Transverse colon (tissue), 4 donors: ENCODE results near the gene TXLNG. TPM values are rescaled to one million over a fixed set of nuclear protein-coding genes. Genes with fewer than 3 reads are reported as not detected.

Experiments used
- DNase-seq: peaks from one replicate; pipeline ENCODE4 v3.0.0-alpha.2; 2019
- H3K27ac ChIP-seq, 4 donors: fragments of 200-600 bp; sonication (generic); 2 replicates each; pipeline ENCODE4 v1.5.1; 2016 to 2018; ENCODE audit warnings: inconsistent platforms in 4 of 4
- H3K27me3 ChIP-seq: fragments of 200-600 bp; sonication (generic); 2 replicates; pipeline ENCODE4 v1.5.1; 2017; ENCODE audit warnings: inconsistent platforms
- H3K36me3 ChIP-seq, 4 donors: fragments of 200-600 bp; sonication (generic); 2 replicates each; pipeline ENCODE4 v1.5.1; 2017 to 2019; ENCODE audit warnings: inconsistent platforms in 4 of 4
- H3K4me1 ChIP-seq, 4 donors: fragments of 200-600 bp; sonication (generic); 2 replicates each; pipeline ENCODE4 v1.5.1; 2017 to 2020; ENCODE audit warnings: inconsistent platforms in 4 of 4
- H3K4me3 ChIP-seq, 4 donors: fragments of 200-600 bp; sonication (generic); 1 replicate in 1 of 4; 2 replicates in 3 of 4; pipeline versions ENCODE4 v1.5.1 to v1.6.1; 2017 to 2019; ENCODE audit warnings: inconsistent platforms in 4 of 4
- H3K9me3 ChIP-seq, 2 donors: fragments of 200-600 bp; sonication (generic); 2 replicates each; pipeline ENCODE4 v1.5.1; 2017 to 2019; ENCODE audit warnings: inconsistent platforms in 2 of 2
- EP300 ChIP-seq: sonication (generic); formaldehyde crosslinking; IDR thresholded peaks from one replicate; pipeline ENCODE4 v1.6.1; 2017; ENCODE audit warnings: antibody characterized with exemption, low read depth
- WGBS, 2 donors: methylation state at CpG; one replicate each; pipeline ENCODE4 v1.1.5; 2018; ENCODE audit warnings: low coverage in 1 of 2; 5-methylcytosine and 5-hydroxymethylcytosine counted together
- in situ Hi-C, 4 donors: fragments of 200-750 bp; cut with MboI; loops; one replicate each; pipeline versions ENCODE4 v1.15.0 to v1.15.1; 2017; ENCODE audit warnings: low sequenced_read_pairs in 3 of 4, low pct_ligation_motif_present in 1 of 4, low pct_unique_long_range_greater_than_20kb in 1 of 4
- intact Hi-C: fragments of 100-400 bp; cut with DNase I; formaldehyde crosslinking; loops from one replicate; pipeline ENCODE4 v1.15.1; 2023; ENCODE audit warnings: low total_unique reads
- small RNA-seq, 4 donors: library from RNA; depleted of rRNA; stranded (forward); fragments of <200 nt; gene quantifications; one replicate each; pipeline ENCODE3, GENCODE V24; 2016
- total RNA-seq, 4 donors: library from RNA; depleted of rRNA; stranded (reverse); fragments of >200 nt; gene quantifications; one replicate each; pipeline ENCODE4 v1.1.0, GENCODE V29; 2016
- TF ChIP-seq, protein P1 (sequence below), 5 experiments: fragments of 200-600 bp in 3 of 5; fragments of 450-650 bp in 2 of 5; sonication (generic) in 3 of 5; IDR thresholded peaks; 1 replicate in 2 of 5; 2 replicates in 3 of 5; pipeline ENCODE4 v1.5.1; 2016 to 2017; ENCODE audit warnings: antibody characterized with exemption in 5 of 5, inconsistent platforms in 3 of 5, mild to moderate bottlenecking in 2 of 5, moderate library complexity in 1 of 5

TXLNG gene
- total RNA-seq, 4 donors from 2014 or later, result 3.4 to 24.7 (median 12.4) TPM

DNA sequence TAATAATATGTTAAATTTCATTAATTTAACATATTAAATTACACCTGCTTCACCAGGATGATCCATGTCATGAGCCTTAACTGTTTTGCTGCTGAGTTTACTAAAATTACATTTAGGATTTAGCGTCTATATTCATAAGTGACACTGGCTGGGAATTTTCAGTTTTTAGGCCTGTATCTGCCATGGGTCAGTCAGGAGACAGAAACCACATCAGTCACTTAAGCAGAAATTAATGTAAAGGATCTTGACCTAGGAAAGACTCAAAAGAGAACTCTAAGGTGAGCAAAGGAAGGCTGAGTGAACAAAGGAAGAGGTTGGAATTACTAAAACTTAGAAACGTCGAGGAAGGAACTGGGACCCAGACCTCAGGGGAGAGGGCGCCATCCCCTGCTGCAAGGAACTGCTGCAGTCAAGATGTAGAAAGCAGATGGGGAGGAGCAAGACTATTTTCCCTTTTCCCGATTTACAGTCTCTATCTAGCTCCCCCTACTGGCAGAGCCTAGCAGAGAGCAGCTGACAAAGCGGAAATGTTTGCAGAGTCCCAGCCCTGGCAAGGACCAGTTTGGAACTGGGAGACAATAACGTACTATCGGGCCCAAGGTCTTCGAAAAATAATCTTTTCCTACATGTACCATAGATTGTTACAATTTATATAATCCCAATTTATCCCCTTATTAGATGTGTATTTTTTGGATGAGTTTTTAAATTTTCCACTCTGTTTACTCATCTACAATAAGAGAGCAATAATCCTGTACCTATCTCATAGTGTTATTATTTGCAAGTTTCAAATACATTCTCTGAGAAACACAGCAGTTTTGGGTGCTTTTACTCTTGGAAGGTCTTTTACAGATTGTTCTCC is 106.5 kb downstream of the TXLNG start:
- no peaks in the 10 kb centered on the region for H3K27me3 ChIP-seq
- no peaks in the 10 kb centered on the region for H3K9me3 ChIP-seq
- peak; percentile 77 for DNase-seq
- in situ Hi-C loops (loop anchor here in 2 of 4 donors (25.0 kb wide), 1 partner anchor 145 kb away; no protein-coding TSS in a partner anchor), intact Hi-C loops (no loop called here)
- H3K4me1 ChIP-seq, result no peaks in the 10 kb centered on the region
- TF ChIP-seq, protein P1, sequence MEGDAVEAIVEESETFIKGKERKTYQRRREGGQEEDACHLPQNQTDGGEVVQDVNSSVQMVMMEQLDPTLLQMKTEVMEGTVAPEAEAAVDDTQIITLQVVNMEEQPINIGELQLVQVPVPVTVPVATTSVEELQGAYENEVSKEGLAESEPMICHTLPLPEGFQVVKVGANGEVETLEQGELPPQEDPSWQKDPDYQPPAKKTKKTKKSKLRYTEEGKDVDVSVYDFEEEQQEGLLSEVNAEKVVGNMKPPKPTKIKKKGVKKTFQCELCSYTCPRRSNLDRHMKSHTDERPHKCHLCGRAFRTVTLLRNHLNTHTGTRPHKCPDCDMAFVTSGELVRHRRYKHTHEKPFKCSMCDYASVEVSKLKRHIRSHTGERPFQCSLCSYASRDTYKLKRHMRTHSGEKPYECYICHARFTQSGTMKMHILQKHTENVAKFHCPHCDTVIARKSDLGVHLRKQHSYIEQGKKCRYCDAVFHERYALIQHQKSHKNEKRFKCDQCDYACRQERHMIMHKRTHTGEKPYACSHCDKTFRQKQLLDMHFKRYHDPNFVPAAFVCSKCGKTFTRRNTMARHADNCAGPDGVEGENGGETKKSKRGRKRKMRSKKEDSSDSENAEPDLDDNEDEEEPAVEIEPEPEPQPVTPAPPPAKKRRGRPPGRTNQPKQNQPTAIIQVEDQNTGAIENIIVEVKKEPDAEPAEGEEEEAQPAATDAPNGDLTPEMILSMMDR (IDR thresholded peaks at IDR 0.05), result peak; percentile 54 to 81 (median 65)
- TF ChIP-seq EP300, result no peak
- H3K27ac ChIP-seq, result no peak overlapping the region
- 13 to 50% methylated on average over 2 to 9 of the region's 9 CpGs for WGBS, 2 donors
- H3K36me3 ChIP-seq, result no peaks in the 10 kb centered on the region
- H3K4me3 ChIP-seq, result no peak overlapping the region

Small RNA genes within 50 kb of the gene (small RNA-seq; reads per million reads assigned to genes)
- gene RNU4-6P, result 0 reads per million in 4 donors
- gene RNU7-56P, result 0 reads per million in 4 donors
- 0 to 0.12 (median 0) reads per million in 4 donors for gene RPL12P49

Other genes with a start within 250 kb of the TXLNG start
- not detected for gene S100G, start 136.3 kb upstream of the TXLNG start, total RNA-seq
- 10 to 100 TPM in 3 of 4 donors, 1 to 10 TPM in 1; 5.2 to 24.5 (median 15.1) TPM for gene CTPS2, start 73.8 kb upstream of the TXLNG start, total RNA-seq
- 10 to 100 TPM; 25.3 to 34.1 (median 31.9) TPM for gene SYAP1, start 66.9 kb upstream of the TXLNG start, total RNA-seq
- gene RBBP7, start 83.9 kb downstream of the TXLNG start, total RNA-seq, result 10 to 100 TPM; 32.2 to 67.4 (median 55.2) TPM
- gene REPS2, start 160.2 kb downstream of the TXLNG start, total RNA-seq, result 10 to 100 TPM; 10.8 to 37.0 (median 17.5) TPM